Gastrocnemius medialis (tissue), 4 donors: ENCODE results near the gene GPATCH3. TPM values are rescaled to one million over a fixed set of nuclear protein-coding genes. Genes with fewer than 3 reads are reported as not detected.

Experiments used
- ATAC-seq, 2 donors: fragments of 150-250 bp; one replicate each; pipeline ENCODE4 v1.9.1; 2016
- DNase-seq, 2 donors: peaks; one replicate each; pipeline ENCODE4 v3.0.0-alpha.2; 2019
- H3K27ac ChIP-seq, 4 donors: fragments of 200-600 bp; sonication (generic); 1 replicate in 1 of 4; 2 replicates in 3 of 4; pipeline ENCODE4 v1.5.1; 2016 to 2018; ENCODE audit warnings: mild to moderate bottlenecking in 2 of 4, moderate library complexity in 1 of 4
- H3K27me3 ChIP-seq, 3 donors: fragments of 200-600 bp; sonication (generic) in 2 of 3; 1 replicate in 1 of 3; 2 replicates in 2 of 3; pipeline versions ENCODE4 v1.5.1 to v1.6.0; 2016 to 2019; ENCODE audit warnings: mild to moderate bottlenecking in 1 of 3, moderate library complexity in 1 of 3
- H3K36me3 ChIP-seq, 2 donors: fragments of 200-600 bp; sonication (generic) in 1 of 2; one replicate each; pipeline ENCODE4 v1.5.1; 2017 to 2018
- H3K4me1 ChIP-seq, 2 donors: fragments of 200-600 bp; sonication (generic) in 1 of 2; one replicate each; pipeline ENCODE4 v1.5.1; 2016 to 2017; ENCODE audit warnings: mild to moderate bottlenecking in 2 of 2
- H3K4me3 ChIP-seq, 4 donors: fragments of 200-600 bp; sonication (generic) in 3 of 4; 1 replicate in 1 of 4; 2 replicates in 3 of 4; pipeline ENCODE4 v1.5.1; 2016 to 2019; ENCODE audit warnings: mild to moderate bottlenecking in 2 of 4
- H3K9me3 ChIP-seq, 3 donors: fragments of 200-600 bp; sonication (generic) in 2 of 3; 1 replicate in 1 of 3; 2 replicates in 2 of 3; pipeline ENCODE4 v1.5.1; 2016 to 2019
- CTCF ChIP-seq, 5 experiments: fragments of 450-650 bp in 3 of 5; fragments of 200-600 bp in 2 of 5; sonication (generic) in 2 of 5; IDR thresholded peaks in 4 of 5; conservative IDR thresholded peaks in 1 of 5; 1 replicate in 4 of 5; 2 replicates in 1 of 5; pipeline ENCODE4 v1.5.1; 2016 to 2019; ENCODE audit warnings: antibody characterized with exemption in 5 of 5, mild to moderate bottlenecking in 3 of 5, moderate library complexity in 3 of 5
- POLR2A ChIP-seq, 2 donors: fragments of 450-650 bp; IDR thresholded peaks; one replicate each; pipeline ENCODE4 v1.6.1; 2017; ENCODE audit warnings: antibody characterized with exemption in 2 of 2, mild to moderate bottlenecking in 2 of 2, moderate library complexity in 2 of 2
- in situ Hi-C, 4 donors: fragments of 200-750 bp; cut with MboI; loops; one replicate each; pipeline versions ENCODE4 v1.15.0 to v1.8.0; 2017; ENCODE audit warnings: low sequenced_read_pairs in 4 of 4
- intact Hi-C: fragments of 100-400 bp; cut with DNase I; formaldehyde crosslinking; loops from one replicate; pipeline ENCODE4 v1.15.1; 2023; ENCODE audit warnings: low total_unique reads
- total RNA-seq, 4 donors: library from RNA; depleted of rRNA; stranded (reverse); fragments of >200 nt; gene quantifications; one replicate each; pipeline versions ENCODE4 v1.1.0 to v1.2.3, GENCODE V29; 2016

GPATCH3 gene
- total RNA-seq, 4 donors from 2014 or later: 13.7 to 20.4 (median 16.9) TPM

DNA sequence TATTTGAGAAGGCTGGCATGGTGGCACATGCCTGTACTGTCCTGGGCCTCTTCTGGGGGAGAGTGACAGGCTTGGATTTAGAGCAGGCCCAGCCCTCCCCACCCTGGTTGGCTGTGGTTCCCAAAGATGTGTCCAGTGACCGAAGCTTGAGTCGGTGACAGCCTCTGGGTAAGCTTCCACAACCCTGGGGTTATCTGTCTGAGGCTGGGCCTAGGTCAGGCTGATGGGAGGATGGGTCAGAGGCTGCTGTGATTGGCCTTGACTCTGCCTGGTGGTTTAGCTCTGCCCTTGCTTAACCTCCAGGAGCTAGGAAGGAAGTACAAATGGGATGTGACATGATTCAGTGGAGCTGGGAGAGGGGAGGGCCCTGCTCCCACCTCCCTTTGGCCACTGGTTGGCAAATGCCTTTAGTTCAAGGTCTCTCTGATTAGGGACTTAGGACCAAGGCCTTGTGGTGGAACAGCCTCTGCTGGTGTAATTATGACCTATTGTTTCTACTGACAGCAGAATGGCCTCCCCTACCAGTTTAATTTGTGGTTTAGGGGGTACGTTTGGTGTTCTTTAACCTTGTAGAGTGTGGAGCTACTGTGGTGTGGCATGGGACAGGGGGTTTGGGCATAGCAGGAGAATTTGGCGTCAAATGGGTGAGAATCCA, 37.9 kb upstream of the GPATCH3 start:
- DNase-seq (no peak), ATAC-seq (no peak)
- no peak overlapping the region for H3K4me3 ChIP-seq
- in situ Hi-C loops (no loop called here), intact Hi-C loops (no loop called here)
- no peaks in the 10 kb centered on the region for H3K4me1 ChIP-seq
- no peaks in the 10 kb centered on the region for H3K9me3 ChIP-seq
- TF ChIP-seq CTCF (IDR thresholded peaks at IDR 0.05 in 4 of 5, conservative IDR thresholded peaks at IDR 0.05 in 1 of 5) (no peak), POLR2A (IDR thresholded peaks at IDR 0.05) (no peak)
- H3K27ac ChIP-seq: no peak overlapping the region
- H3K27me3 ChIP-seq: no peaks in the 10 kb centered on the region
- peaks cover 2 to 35% of the 10 kb centered on the region in 2 donors for H3K36me3 ChIP-seq

DNA sequence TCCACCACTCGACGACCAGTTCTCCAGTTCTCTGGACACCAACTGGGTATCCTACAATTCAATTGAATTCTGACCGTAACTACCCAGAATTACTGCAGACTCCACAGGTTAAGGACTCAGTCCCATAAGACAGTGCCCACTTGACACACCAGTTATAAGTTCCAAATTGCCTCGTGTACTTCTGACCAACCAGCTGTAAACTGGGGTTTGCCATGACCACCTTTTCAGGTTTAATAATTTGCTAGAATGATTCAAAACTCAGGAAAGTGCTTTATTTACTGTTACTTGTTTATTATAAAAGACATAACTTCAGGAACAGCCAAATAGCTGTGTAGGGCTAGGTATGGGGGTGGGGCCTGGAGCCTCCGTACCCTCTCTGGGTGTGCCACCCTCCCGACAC, 36.6 kb upstream of the GPATCH3 start:
- ATAC-seq: no peak
- Histone ChIP-seq H3K36me3 (peaks cover 2 to 29% of the 10 kb centered on the region in 2 donors), H3K4me1 (no peaks in the 10 kb centered on the region), H3K27ac (no peak overlapping the region), H3K27me3 (no peaks in the 10 kb centered on the region), H3K9me3 (no peaks in the 10 kb centered on the region), H3K4me3 (no peak overlapping the region)
- intact Hi-C loops: no loop called here
- TF ChIP-seq CTCF (IDR thresholded peaks at IDR 0.05 in 4 of 5, conservative IDR thresholded peaks at IDR 0.05 in 1 of 5) (no peak), POLR2A (IDR thresholded peaks at IDR 0.05) (no peak)
- in situ Hi-C loops: no loop called here
- DNase-seq: no peak

- Histone ChIP-seq H3K4me1 (no peaks in the 10 kb centered on the region), H3K27me3 (no peaks in the 10 kb centered on the region), H3K36me3 (peaks cover 2 to 36% of the 10 kb centered on the region in 2 donors), H3K27ac (no peak overlapping the region), H3K9me3 (no peaks in the 10 kb centered on the region), H3K4me3 (no peak overlapping the region)
- no peak for DNase-seq
- in situ Hi-C loops: no loop called here
- TF ChIP-seq CTCF (IDR thresholded peaks at IDR 0.05 in 4 of 5, conservative IDR thresholded peaks at IDR 0.05 in 1 of 5) (no peak), POLR2A (IDR thresholded peaks at IDR 0.05) (no peak)
- ATAC-seq: no peak
- intact Hi-C loops: no loop called here
Observed at GRCh38 chr1:26932531-26932930, 32.3 kb upstream of the GPATCH3 start.

- in situ Hi-C loops: no loop called here
- ATAC-seq (no peak), DNase-seq (no peak)
- Histone ChIP-seq H3K9me3 (no peaks in the 10 kb centered on the region), H3K36me3 (peaks cover 0 to 29% of the 10 kb centered on the region in 2 donors), H3K4me3 (no peak overlapping the region), H3K4me1 (peaks cover 16 to 20% of the 10 kb centered on the region in 2 donors), H3K27ac (no peak overlapping the region), H3K27me3 (no peaks in the 10 kb centered on the region)
- no peak for TF ChIP-seq CTCF (IDR thresholded peaks at IDR 0.05 in 4 of 5, conservative IDR thresholded peaks at IDR 0.05 in 1 of 5)
- no peak for TF ChIP-seq POLR2A (IDR thresholded peaks at IDR 0.05)
- intact Hi-C loops: no loop called here
Observed at GRCh38 chr1:26923711-26924110, 23.4 kb upstream of the GPATCH3 start.

DNA sequence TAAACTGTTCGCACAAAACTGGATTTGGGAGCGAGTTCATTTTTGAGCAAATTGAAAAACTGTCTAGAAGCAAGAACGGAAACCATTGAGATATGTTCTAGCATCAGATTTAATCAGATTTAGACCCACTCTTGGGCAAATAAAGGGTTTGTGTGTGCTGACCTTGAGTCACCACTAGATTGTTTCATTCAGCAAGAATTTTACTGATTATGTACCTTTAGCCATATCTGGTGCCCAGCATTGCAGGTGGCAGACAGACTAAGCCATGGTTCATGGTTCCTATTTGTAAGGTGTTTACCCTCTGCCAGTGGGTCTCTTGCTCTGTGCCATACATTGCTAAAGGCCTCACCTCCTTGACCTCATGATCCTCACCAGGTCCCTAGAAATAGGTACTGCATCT, 22.6 kb upstream of the GPATCH3 start:
- peaks cover 0 to 28% of the 10 kb centered on the region in 2 donors for H3K36me3 ChIP-seq
- in situ Hi-C loops: no loop called here
- TF ChIP-seq POLR2A (IDR thresholded peaks at IDR 0.05) (no peak), CTCF (IDR thresholded peaks at IDR 0.05 in 4 of 5, conservative IDR thresholded peaks at IDR 0.05 in 1 of 5) (no peak)
- ATAC-seq (no peak), DNase-seq (no peak)
- peaks cover 16 to 20% of the 10 kb centered on the region in 2 donors for H3K4me1 ChIP-seq
- H3K27ac ChIP-seq: no peak overlapping the region
- peak overlapping the region in 3 of 4 donors; percentile 85 to 97 (median 85) for H3K4me3 ChIP-seq
- intact Hi-C loops: no loop called here
- H3K27me3 ChIP-seq: no peaks in the 10 kb centered on the region
- no peaks in the 10 kb centered on the region for H3K9me3 ChIP-seq
